ELF-1 (cell line): ENCODE measurements around the gene HAT1.
"Not testable (repeated sequence)": the region's sequence is repeated elsewhere in the genome, so short reads cannot be mapped to it uniquely, and the experiment has no call there.

Experiments used
- DNase-seq: peaks from one replicate; pipeline ENCODE4 v3.0.0-alpha.2; 2016; ENCODE audit warnings: low read depth, low spot score

HAT1 gene

GRCh38 chr2:171922230-171923022 lies at the start of gene HAT1:
Gene HAT1 (plus strand): TSS chr2:171922461. CDS start chr2:171922501, 40 bp downstream.
- DNase-seq: peak; percentile 99

- DNase-seq: no peak
These were observed 47.7 kb upstream of the HAT1 start for GRCh38 chr2:171874517-171874916.

- DNase-seq: no peak
These were observed 47.3 kb upstream of the HAT1 start for GRCh38 chr2:171874963-171875362.

- no peak for DNase-seq
These were observed 43.7 kb upstream of the HAT1 start for GRCh38 chr2:171878481-171878993.

GRCh38 chr2:171879865-171880264 lies 42.4 kb upstream of the HAT1 start:
- no peak for DNase-seq

- no peak for DNase-seq
These were observed 41.5 kb upstream of the HAT1 start for GRCh38 chr2:171880774-171881173.

- no peak for DNase-seq
These were observed 40.0 kb upstream of the HAT1 start for GRCh38 chr2:171882089-171882769.

GRCh38 chr2:171883275-171883893 lies 38.9 kb upstream of the HAT1 start:
- DNase-seq: no peak

- DNase-seq: no peak
These were observed 32.9 kb upstream of the HAT1 start for GRCh38 chr2:171889333-171889732.

- DNase-seq: no peak
These were observed 32.5 kb upstream of the HAT1 start for GRCh38 chr2:171889808-171890207.

- DNase-seq: no peak
These were observed 29.0 kb upstream of the HAT1 start for GRCh38 chr2:171893196-171893823.

GRCh38 chr2:171893824-171894611 lies 28.2 kb upstream of the HAT1 start, which contains the start of gene SLC25A12:
Gene SLC25A12 (minus strand): TSS chr2:171894244. CDS start chr2:171894214, 30 bp downstream.
- peak; percentile 86 for DNase-seq

GRCh38 chr2:171894612-171894947 lies 27.7 kb upstream of the HAT1 start:
- DNase-seq: no peak

GRCh38 chr2:171895786-171896185 lies 26.5 kb upstream of the HAT1 start:
- no peak for DNase-seq

GRCh38 chr2:171899623-171900282 lies 22.5 kb upstream of the HAT1 start:
- not testable (repeated sequence) for DNase-seq

GRCh38 chr2:171902840-171903420 lies 19.3 kb upstream of the HAT1 start:
- no peak for DNase-seq

- no peak for DNase-seq
These were observed 14.0 kb upstream of the HAT1 start for GRCh38 chr2:171908235-171908634.

GRCh38 chr2:171909266-171909665 lies 13.0 kb upstream of the HAT1 start:
- no peak for DNase-seq

GRCh38 chr2:171910494-171910893 lies 11.8 kb upstream of the HAT1 start:
- DNase-seq: no peak

- DNase-seq: no peak
These were observed 8.7 kb upstream of the HAT1 start for GRCh38 chr2:171913517-171913916.
